HEK293 (cell line): ENCODE results near the gene PREX1.

ENCODE experiments used
- CTCF ChIA-PET: fragments of 350-600 bp; formaldehyde crosslinking; extraction: SDS; loops from one replicate; lab custom pipeline; 2021; ENCODE audit warnings: antibody characterized with exemption; lab: Yijun Ruan, JAX
- POLR2A ChIA-PET: fragments of 300-600 bp; formaldehyde crosslinking; extraction: SDS; loops from one replicate; lab custom pipeline; 2020; ENCODE audit warnings: antibody characterized with exemption, inconsistent platforms; lab: Yijun Ruan, JAX
- H3K27ac ChIP-seq: fragments of 200-500 bp; sonication (Bioruptor generic); 2 replicates; pipeline ENCODE4 v1.5.1; 2014; ENCODE audit warnings: low read depth, low read length, control low read depth, inconsistent platforms; ENCODE audit errors: extremely low read depth
- H3K36me3 ChIP-seq, 2 experiments: fragments of 200-500 bp in 1 of 2; sonication (Bioruptor generic) in 1 of 2; 1 replicate in 1 of 2; 2 replicates in 1 of 2; pipeline ENCODE4 v1.5.1; 2014 to 2017; ENCODE audit warnings: inconsistent platforms in 2 of 2, low read length in 2 of 2; ENCODE audit not compliant: control insufficient read depth in 2 of 2, insufficient read depth in 1 of 2
- H3K4me1 ChIP-seq: fragments of 200-500 bp; sonication (Bioruptor generic); 2 replicates; pipeline ENCODE4 v1.5.1; 2014; ENCODE audit warnings: mild to moderate bottlenecking, low read length, inconsistent platforms; ENCODE audit not compliant: control insufficient read depth, insufficient read depth
- H3K4me3 ChIP-seq: 2 replicates; pipeline ENCODE4 v1.5.1; 2011; ENCODE audit warnings: low read depth, mild to moderate bottlenecking, control low read depth, low read length, moderate library complexity
- H3K9me3 ChIP-seq: fragments of 200-500 bp; sonication (Bioruptor generic); 2 replicates; pipeline ENCODE4 v1.5.1; 2014; ENCODE audit warnings: low read depth, low read length, inconsistent platforms; ENCODE audit not compliant: control insufficient read depth, insufficient read depth
- INSM2 ChIP-seq: fragments of 450-650 bp; formaldehyde crosslinking; IDR thresholded peaks from 2 replicates; pipeline ENCODE4 v1.5.1; 2016; ENCODE audit warnings: missing biosample characterization, missing genetic modification characterization
- KLF1 ChIP-seq: fragments of 450-650 bp; formaldehyde crosslinking; IDR thresholded peaks from 2 replicates; pipeline ENCODE4 v1.5.1; 2016; ENCODE audit warnings: missing biosample characterization, missing genetic modification characterization
- PBX3 ChIP-seq: sonication (generic); formaldehyde crosslinking; IDR thresholded peaks from 2 replicates; pipeline ENCODE4 v1.8.1; 2022; ENCODE audit warnings: mild to moderate bottlenecking, moderate library complexity, missing genetic modification reagents
- SCRT1 ChIP-seq: fragments of 450-650 bp; formaldehyde crosslinking; IDR thresholded peaks from 2 replicates; pipeline ENCODE4 v1.5.1; 2016; ENCODE audit warnings: missing biosample characterization, missing genetic modification characterization, borderline replicate concordance
- ZBTB20 ChIP-seq: fragments of 450-650 bp; formaldehyde crosslinking; IDR thresholded peaks from 2 replicates; pipeline ENCODE4 v1.5.1; 2016; ENCODE audit warnings: missing biosample characterization, missing genetic modification characterization
- ZBTB21 ChIP-seq: fragments of 450-650 bp; formaldehyde crosslinking; IDR thresholded peaks from 2 replicates; pipeline ENCODE4 v1.5.1; 2017; ENCODE audit warnings: missing biosample characterization, missing genetic modification characterization
- ZBTB26 ChIP-seq: fragments of 450-650 bp; formaldehyde crosslinking; optimal IDR thresholded peaks from 2 replicates; pipeline ENCODE3; 2016; ENCODE audit warnings: missing biosample characterization, mild to moderate bottlenecking, missing genetic modification characterization
- ZBTB48 ChIP-seq: fragments of 450-650 bp; formaldehyde crosslinking; IDR thresholded peaks from 2 replicates; pipeline ENCODE4 v1.5.1; 2016; ENCODE audit warnings: missing biosample characterization, missing genetic modification characterization
- ZFP69B ChIP-seq: fragments of 450-650 bp; formaldehyde crosslinking; IDR thresholded peaks from 2 replicates; pipeline ENCODE4 v1.5.1; 2016; ENCODE audit warnings: missing biosample characterization, missing genetic modification characterization
- ZNF23 ChIP-seq: fragments of 450-650 bp; formaldehyde crosslinking; IDR thresholded peaks from 2 replicates; pipeline ENCODE4 v1.5.1; 2016; ENCODE audit warnings: missing biosample characterization, missing genetic modification characterization, borderline replicate concordance
- ZNF239 ChIP-seq: fragments of 450-650 bp; formaldehyde crosslinking; IDR thresholded peaks from 2 replicates; pipeline ENCODE4 v1.5.1; 2016; ENCODE audit warnings: missing biosample characterization, missing genetic modification characterization
- ZNF426 ChIP-seq: fragments of 450-650 bp; formaldehyde crosslinking; IDR thresholded peaks from 2 replicates; pipeline ENCODE4 v1.5.1; 2017; ENCODE audit warnings: missing biosample characterization, missing genetic modification characterization, mild to moderate bottlenecking, inconsistent platforms, moderate library complexity
- ZNF433 ChIP-seq: fragments of 450-650 bp; formaldehyde crosslinking; IDR thresholded peaks from 2 replicates; pipeline ENCODE4 v1.5.1; 2016; ENCODE audit warnings: missing biosample characterization, missing genetic modification characterization, low read depth
- ZNF473 ChIP-seq: fragments of 450-650 bp; formaldehyde crosslinking; IDR thresholded peaks from 2 replicates; pipeline ENCODE4 v1.5.1; 2017; ENCODE audit warnings: missing biosample characterization, missing genetic modification characterization
- ZNF510 ChIP-seq: fragments of 450-650 bp; formaldehyde crosslinking; IDR thresholded peaks from 2 replicates; pipeline ENCODE4 v1.5.1; 2018; ENCODE audit warnings: mild to moderate bottlenecking, missing genetic modification characterization, missing biosample characterization; ENCODE audit not compliant: insufficient replicate concordance
- ZNF514 ChIP-seq: fragments of 450-650 bp; formaldehyde crosslinking; IDR thresholded peaks from 2 replicates; pipeline ENCODE4 v1.5.1; 2016; ENCODE audit warnings: missing biosample characterization, missing genetic modification characterization
- ZNF530 ChIP-seq: fragments of 450-650 bp; formaldehyde crosslinking; IDR thresholded peaks from 2 replicates; pipeline ENCODE4 v1.5.1; 2016; ENCODE audit warnings: low read depth, missing biosample characterization, missing genetic modification characterization
- ZNF548 ChIP-seq: fragments of 450-650 bp; formaldehyde crosslinking; IDR thresholded peaks from 2 replicates; pipeline ENCODE4 v1.5.1; 2016; ENCODE audit warnings: missing biosample characterization, missing genetic modification characterization
- ZNF571 ChIP-seq: fragments of 450-650 bp; formaldehyde crosslinking; IDR thresholded peaks from 2 replicates; pipeline ENCODE4 v1.5.0; 2017; ENCODE audit warnings: missing biosample characterization, missing genetic modification characterization
- ZNF580 ChIP-seq: fragments of 450-650 bp; formaldehyde crosslinking; IDR thresholded peaks from 2 replicates; pipeline ENCODE4 v1.5.1; 2016; ENCODE audit warnings: missing biosample characterization, missing genetic modification characterization
- ZNF596 ChIP-seq: fragments of 450-650 bp; IDR thresholded peaks from 2 replicates; pipeline ENCODE4 v1.5.0; 2018; ENCODE audit warnings: missing biosample characterization, mild to moderate bottlenecking, missing genetic modification characterization, moderate library complexity
- ZNF623 ChIP-seq: fragments of 450-650 bp; formaldehyde crosslinking; IDR thresholded peaks from 2 replicates; pipeline ENCODE4 v1.5.1; 2016; ENCODE audit warnings: missing biosample characterization, missing genetic modification characterization
- ZNF660 ChIP-seq: fragments of 450-650 bp; IDR thresholded peaks from 2 replicates; pipeline ENCODE4 v1.5.1; 2018; ENCODE audit warnings: missing biosample characterization, mild to moderate bottlenecking, missing genetic modification characterization
- ZNF692 ChIP-seq: fragments of 450-650 bp; formaldehyde crosslinking; IDR thresholded peaks from 2 replicates; pipeline ENCODE4 v1.5.1; 2016; ENCODE audit warnings: missing biosample characterization, missing genetic modification characterization
- ZXDB ChIP-seq: fragments of 450-650 bp; formaldehyde crosslinking; IDR thresholded peaks from 2 replicates; pipeline ENCODE4 v1.5.1; 2016; ENCODE audit warnings: missing biosample characterization, missing genetic modification characterization

The PREX1 gene

GRCh38 chr20:48769069-48769983, 58.5 kb downstream of the PREX1 start (continued):
- TF ChIP-seq ZBTB21 (tag by site-specific recombination) (no peak), INSM2 (tag by site-specific recombination) (no peak), ZNF239 (tag by site-specific recombination) (no peak), ZNF510 (tag by site-specific recombination) (no peak), ZNF23 (tag by site-specific recombination) (no peak), ZBTB26 (peak; percentile 6)

- POLR2A ChIA-PET, result no interaction called here
- peak; percentile 83 for TF ChIP-seq ZNF623 (tag by site-specific recombination)
- no peak for TF ChIP-seq KLF1
- TF ChIP-seq, all 188 proteins: peak for 1
- no peak overlapping the region for H3K27ac ChIP-seq
- H3K4me1 ChIP-seq, result no peaks in the 10 kb centered on the region
- H3K9me3 ChIP-seq, result no peaks in the 10 kb centered on the region
- no peaks in the 10 kb centered on the region for H3K36me3 ChIP-seq
- CTCF ChIA-PET, result interaction anchor here (0.7 kb wide), 1 partner anchor 172 kb away, joined by 3 read pairs; no protein-coding TSS in a partner anchor
- H3K4me3 ChIP-seq, result no peak overlapping the region
Observed at GRCh38 chr20:48766961-48767960, 60.5 kb downstream of the PREX1 start.

- Histone ChIP-seq H3K4me1 (no peaks in the 10 kb centered on the region), H3K9me3 (no peaks in the 10 kb centered on the region), H3K4me3 (no peak overlapping the region), H3K36me3 (no peaks in the 10 kb centered on the region), H3K27ac (no peak overlapping the region)
- POLR2A ChIA-PET, result no interaction called here
- TF ChIP-seq ZNF530 (no peak), ZNF580 (tag by site-specific recombination) (no peak), ZFP69B (tag by site-specific recombination) (no peak), ZNF548 (tag by site-specific recombination) (no peak), ZNF426 (tag by site-specific recombination) (no peak), ZNF514 (tag by site-specific recombination) (no peak), ZNF660 (tag by site-specific recombination) (no peak), ZNF596 (tag by site-specific recombination) (no peak), ZNF571 (no peak), ZXDB (no peak), PBX3 (CRISPR knock-in tag) (no peak), SCRT1 (no peak), ZNF692 (tag by site-specific recombination) (no peak), ZNF473 (no peak), ZBTB48 (tag by site-specific recombination) (no peak), ZNF433 (tag by site-specific recombination) (no peak), ZBTB20 (tag by site-specific recombination) (no peak)
- CTCF ChIA-PET, result no interaction called here
Observed at GRCh38 chr20:48766205-48766604, 61.6 kb downstream of the PREX1 start.
